H4 (cell line): ENCODE measurements around the gene OR5A1. TPM values are rescaled to one million over a fixed set of nuclear protein-coding genes. Genes with fewer than 3 reads are reported as not detected.

Experiments
- DNase-seq: peaks from one replicate; pipeline ENCODE4 v3.0.0-alpha.2; 2015; ENCODE audit warnings: low spot score
- total RNA-seq: library from RNA; depleted of rRNA; stranded (reverse); fragments of >200 nt; shearing (Covaris generic); gene quantifications from 2 replicates; pipeline ENCODE4 v1.2.3, GENCODE V29; 2014; rRNA removed

Gene OR5A1
- total RNA-seq, 1 experiment from 2014 or later = not detected

DNA sequence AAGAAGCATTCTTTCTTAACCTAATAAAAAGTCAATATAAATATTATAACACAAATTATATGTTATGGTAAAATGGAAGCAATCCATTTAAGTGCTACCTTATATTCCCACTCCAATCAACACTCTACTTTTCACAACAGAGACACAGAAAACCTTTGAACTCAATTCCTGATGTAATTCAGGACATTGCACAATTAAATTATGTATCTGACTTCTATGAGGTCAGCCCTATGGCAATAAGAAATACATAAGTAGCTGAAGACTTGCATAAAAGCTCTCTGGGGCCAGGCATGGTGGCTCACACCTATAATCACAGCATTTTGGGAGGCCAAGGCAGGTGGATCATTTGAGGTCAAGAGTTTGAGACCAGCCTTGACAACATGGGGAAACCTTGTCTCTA, 43.6 kb downstream of the OR5A1 start:
- no peak for DNase-seq

DNA sequence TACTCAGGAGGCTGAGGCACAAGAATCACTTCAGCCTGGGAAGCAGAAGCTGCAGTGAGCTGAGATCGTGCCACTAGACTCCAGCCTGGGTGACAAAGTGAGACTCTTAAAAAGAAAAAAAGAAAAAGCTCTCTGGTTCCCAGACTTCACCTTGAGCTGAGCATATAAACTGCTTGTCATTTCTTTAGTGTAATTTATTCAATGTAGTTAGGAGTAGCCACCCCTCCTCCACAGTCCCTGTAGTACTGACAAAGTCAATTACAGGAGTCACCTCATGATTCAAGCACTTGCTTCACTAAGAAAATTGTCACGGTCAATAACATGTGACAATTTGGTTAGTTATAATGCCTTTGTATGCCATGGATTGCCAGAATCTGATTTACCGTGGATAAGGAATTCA, 44.1 kb downstream of the OR5A1 start:
- DNase-seq = no peak

Other genes starting within 250 kb of the OR5A1 start
- gene MPEG1, start 223.5 kb upstream of the OR5A1 start, total RNA-seq = not detected in 2 replicates
- not detected in 2 replicates for gene OR5AN1, start 77.6 kb upstream of the OR5A1 start, total RNA-seq
- gene OR5A2, start 10.1 kb upstream of the OR5A1 start, total RNA-seq = not detected in 2 replicates
- gene OR4D6, start 20.5 kb downstream of the OR5A1 start, total RNA-seq = not detected in 2 replicates
- gene OR4D10, start 36.8 kb downstream of the OR5A1 start, total RNA-seq = not detected in 2 replicates
- gene OR4D11, start 67.1 kb downstream of the OR5A1 start, total RNA-seq = not detected in 2 replicates
- gene OR4D9, start 75.1 kb downstream of the OR5A1 start, total RNA-seq = not detected in 2 replicates
- gene OSBP, start 179.3 kb downstream of the OR5A1 start, total RNA-seq = 20.9 and 21.0 TPM in 2 replicates
- gene PATL1, start 232.6 kb downstream of the OR5A1 start, total RNA-seq = 12.8 and 19.0 TPM in 2 replicates